GM10266 (cell line): ENCODE results near the gene EIF3A.
"Not testable (repeated sequence)": the region's sequence is repeated elsewhere in the genome, so short reads cannot be mapped to it uniquely, and the experiment has no call there.

Experiments
- DNase-seq: peaks from one replicate; pipeline ENCODE4 v3.0.0; 2012; ENCODE audit errors: extremely low spot score
- CTCF ChIP-seq: IDR thresholded peaks from 2 replicates; pipeline ENCODE4 v1.5.1; 2012; ENCODE audit warnings: mild to moderate bottlenecking, low read depth; ENCODE audit not compliant: control insufficient read depth, insufficient read depth; ENCODE audit errors: missing control alignments

Gene EIF3A

GRCh38 chr10:119098576-119098975 lies 18.0 kb upstream of the EIF3A start:
- TF ChIP-seq CTCF = no peak
- no peak for DNase-seq

GRCh38 chr10:119096641-119097415 lies 16.2 kb upstream of the EIF3A start:
- not testable (repeated sequence) for DNase-seq

DNA sequence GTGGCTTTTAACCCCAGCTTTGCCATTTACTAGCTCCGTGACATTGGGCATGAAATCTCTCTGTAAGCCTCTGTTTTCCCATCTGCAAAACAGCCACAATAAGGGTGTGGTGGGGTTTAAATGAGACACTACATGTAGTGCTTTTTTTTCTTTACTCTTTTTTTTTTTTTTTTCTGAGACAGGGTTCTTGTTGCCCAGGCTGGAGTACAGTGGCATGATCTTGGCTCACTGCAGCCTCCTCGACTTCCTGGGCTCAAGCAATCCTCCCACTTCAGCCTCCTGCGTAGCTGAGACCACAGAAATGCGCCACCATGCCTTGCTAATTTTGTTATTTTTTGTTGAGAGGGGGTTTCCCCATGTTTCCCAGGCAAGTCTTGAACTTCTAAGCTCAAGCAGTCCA lies 15.0 kb upstream of the EIF3A start:
- no peak for DNase-seq
- no peak for TF ChIP-seq CTCF

DNA sequence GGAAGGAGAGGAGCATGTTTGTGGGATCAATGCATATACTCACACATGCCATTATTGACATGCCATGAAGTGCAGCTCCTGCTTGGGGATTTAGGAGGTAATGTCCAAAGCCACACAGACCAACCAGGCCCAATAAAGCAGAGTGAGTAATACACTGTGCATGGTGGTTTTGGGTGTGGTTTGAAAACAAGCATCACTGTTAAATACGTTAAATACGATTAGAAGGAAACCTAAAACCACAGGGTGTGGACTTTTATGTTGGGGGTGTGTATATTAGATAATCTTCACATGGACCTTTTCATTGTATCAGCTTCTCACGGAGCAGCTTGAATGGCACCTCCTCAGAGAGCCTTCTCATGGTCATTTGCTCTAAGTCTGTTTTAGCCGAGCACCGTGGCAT lies 10.4 kb upstream of the EIF3A start:
- TF ChIP-seq CTCF = no peak
- DNase-seq = no peak

GRCh38 chr10:119090026-119090795 lies 9.6 kb upstream of the EIF3A start:
- no peak for DNase-seq
- no peak for TF ChIP-seq CTCF

- no peak for TF ChIP-seq CTCF
- DNase-seq = no peak
These were observed 6.8 kb upstream of the EIF3A start for GRCh38 chr10:119087271-119087882.

GRCh38 chr10:119084896-119085295 lies 4.3 kb upstream of the EIF3A start:
- no peak for DNase-seq
- no peak for TF ChIP-seq CTCF
